Neutrophil (primary cell): ENCODE results near the gene CCDC86.

Experiments used
- H3K27ac ChIP-seq: fragments of 200-600 bp; sonication (generic); 2 replicates; pipeline ENCODE4 v1.5.1; 2016; ENCODE audit warnings: mild to moderate bottlenecking, moderate library complexity
- H3K27me3 ChIP-seq: fragments of 200-600 bp; sonication (generic); 2 replicates; pipeline ENCODE4 v1.6.0; 2016; ENCODE audit warnings: mild to moderate bottlenecking
- H3K36me3 ChIP-seq: fragments of 200-600 bp; sonication (generic); 2 replicates; pipeline ENCODE4 v1.5.1; 2017
- H3K4me1 ChIP-seq, 2 experiments: fragments of 200-600 bp in 1 of 2; sonication (generic) in 1 of 2; 1 replicate in 1 of 2; 2 replicates in 1 of 2; pipeline versions ENCODE4 v1.5.1 to v1.6.1; 2013 to 2016; ENCODE audit warnings: low read depth in 1 of 2, low read length in 1 of 2, mild to moderate bottlenecking in 1 of 2, moderate library complexity in 1 of 2; ENCODE audit not compliant: control insufficient read depth in 1 of 2, insufficient read depth in 1 of 2
- H3K4me3 ChIP-seq, 2 experiments: fragments of 200-600 bp in 1 of 2; sonication (generic) in 1 of 2; 1 replicate in 1 of 2; 2 replicates in 1 of 2; pipeline ENCODE4 v1.5.1; 2013 to 2016; ENCODE audit warnings: low read depth in 1 of 2, low read length in 1 of 2, mild to moderate bottlenecking in 1 of 2, moderate library complexity in 1 of 2
- H3K9me3 ChIP-seq: fragments of 200-600 bp; sonication (generic); 2 replicates; pipeline ENCODE4 v1.5.1; 2016
- CTCF ChIP-seq: fragments of 200-600 bp; sonication (generic); IDR thresholded peaks from 2 replicates; pipeline ENCODE4 v1.5.1; 2016; ENCODE audit warnings: antibody characterized with exemption

Gene CCDC86

DNA sequence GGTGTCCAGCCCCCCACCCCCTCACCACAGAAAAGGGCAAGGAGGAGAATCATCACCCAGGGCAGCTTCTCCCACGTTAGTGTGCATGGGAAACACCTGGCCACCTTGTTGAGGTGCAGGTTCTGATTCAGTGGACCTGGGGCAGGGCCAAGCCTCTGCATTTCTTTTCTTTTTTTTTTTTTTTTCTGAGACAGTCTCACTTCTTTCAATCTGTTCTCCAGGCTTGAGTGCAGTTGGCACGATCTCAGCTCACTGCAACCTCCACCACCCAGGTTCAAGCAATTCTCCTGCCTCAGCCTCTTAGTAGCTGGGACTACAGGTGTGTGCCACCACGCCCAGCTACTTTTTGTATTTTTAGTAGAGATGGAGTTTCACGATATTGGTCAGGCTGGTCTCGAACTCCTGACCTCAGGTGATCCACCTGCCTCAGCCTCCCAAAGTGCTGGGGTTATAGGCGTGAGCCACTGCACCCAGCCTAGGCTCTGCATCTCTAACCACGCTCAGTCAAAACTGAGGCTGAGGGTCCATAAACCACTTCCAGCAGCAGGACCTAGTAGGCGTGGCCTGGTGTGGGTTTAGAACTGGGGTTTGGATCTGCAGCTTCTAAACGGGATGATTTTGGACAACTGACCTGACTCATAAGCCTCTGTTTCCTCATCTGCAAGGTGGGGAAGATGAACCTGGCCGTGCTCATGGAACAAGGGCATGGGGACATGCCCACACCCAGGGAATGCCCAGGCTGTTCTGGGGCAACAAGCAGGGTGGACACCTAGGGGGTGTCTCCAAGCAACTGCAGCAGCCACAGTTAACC, 26.2 kb downstream of the CCDC86 start:
- Histone ChIP-seq H3K27ac (no peak overlapping the region), H3K4me3 (no peak overlapping the region), H3K4me1 (no peaks in the 10 kb centered on the region), H3K9me3 (no peaks in the 10 kb centered on the region), H3K36me3 (no peaks in the 10 kb centered on the region), H3K27me3 (no peaks in the 10 kb centered on the region)
- TF ChIP-seq CTCF, result no peak

DNA sequence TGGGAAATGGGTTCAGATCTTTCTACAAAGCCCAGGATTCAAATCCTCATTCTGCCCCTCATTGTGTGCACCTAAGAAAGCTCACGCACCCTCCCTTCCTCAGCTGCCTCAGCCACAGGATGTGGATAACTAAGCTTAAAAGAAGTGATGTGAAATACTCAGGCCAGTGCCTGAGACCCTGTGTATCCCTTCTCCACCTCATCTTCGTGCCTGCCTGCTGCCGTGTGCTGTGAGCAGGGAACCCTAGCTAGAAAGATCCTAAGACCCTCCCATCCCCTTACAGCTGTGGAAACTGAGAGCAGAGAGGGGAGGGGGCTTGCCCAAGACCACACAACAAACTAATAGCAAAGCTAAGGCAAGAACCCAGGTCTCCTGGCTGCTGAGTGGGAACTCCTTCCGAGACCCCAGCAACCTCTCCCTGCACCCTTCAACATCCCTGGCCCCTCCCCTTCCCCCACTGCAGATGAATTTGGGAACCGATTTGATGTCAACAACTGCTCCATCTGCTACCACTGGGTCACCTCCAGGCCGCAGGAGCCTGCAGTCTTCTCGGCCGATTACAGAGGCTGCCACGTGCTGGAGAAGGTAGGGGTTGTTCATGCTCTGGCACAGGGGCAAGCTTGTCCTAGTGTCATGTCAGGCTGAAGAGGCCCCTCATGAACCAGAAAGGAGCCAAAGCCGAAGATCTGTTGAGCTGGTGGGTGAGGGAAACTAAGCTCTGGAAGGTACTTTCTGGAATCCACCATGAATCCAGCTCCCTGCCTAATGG, 27.0 kb downstream of the CCDC86 start:
- no peaks in the 10 kb centered on the region for H3K27me3 ChIP-seq
- no peaks in the 10 kb centered on the region for H3K4me1 ChIP-seq
- H3K4me3 ChIP-seq, result no peak overlapping the region
- H3K9me3 ChIP-seq, result no peaks in the 10 kb centered on the region
- TF ChIP-seq CTCF, result no peak
- no peak overlapping the region for H3K27ac ChIP-seq
- no peaks in the 10 kb centered on the region for H3K36me3 ChIP-seq

DNA sequence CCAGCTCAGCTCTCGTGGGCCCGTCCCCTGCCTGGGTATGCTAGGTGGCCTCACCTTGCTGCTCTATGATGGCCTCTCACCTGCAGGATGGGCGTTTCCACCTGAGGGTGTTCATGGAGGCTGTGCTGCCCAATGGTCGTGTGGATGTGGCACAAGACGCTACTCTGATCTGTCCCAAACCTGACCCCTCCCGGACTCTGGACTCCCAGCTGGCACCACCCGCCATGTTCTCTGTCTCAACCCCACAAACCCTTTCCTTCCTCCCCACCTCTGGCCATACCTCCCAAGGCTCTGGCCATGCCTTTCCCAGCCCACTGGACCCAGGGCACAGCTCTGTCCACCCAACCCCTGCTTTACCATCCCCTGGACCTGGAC, 27.5 kb downstream of the CCDC86 start:
- TF ChIP-seq CTCF, result no peak

GRCh38 chr11:60870276-60870675, 28.4 kb downstream of the CCDC86 start:
- H3K4me3 ChIP-seq, result no peak overlapping the region
- no peaks in the 10 kb centered on the region for H3K9me3 ChIP-seq
- H3K27ac ChIP-seq, result no peak overlapping the region
- H3K4me1 ChIP-seq, result no peaks in the 10 kb centered on the region
- TF ChIP-seq CTCF, result no peak
- no peaks in the 10 kb centered on the region for H3K27me3 ChIP-seq
- no peaks in the 10 kb centered on the region for H3K36me3 ChIP-seq

More for the DNA sequence above, 27.5 kb downstream of the CCDC86 start:
- Histone ChIP-seq H3K36me3 (no peaks in the 10 kb centered on the region), H3K4me3 (no peak overlapping the region), H3K9me3 (no peaks in the 10 kb centered on the region), H3K4me1 (no peaks in the 10 kb centered on the region), H3K27ac (no peak overlapping the region), H3K27me3 (no peaks in the 10 kb centered on the region)

DNA sequence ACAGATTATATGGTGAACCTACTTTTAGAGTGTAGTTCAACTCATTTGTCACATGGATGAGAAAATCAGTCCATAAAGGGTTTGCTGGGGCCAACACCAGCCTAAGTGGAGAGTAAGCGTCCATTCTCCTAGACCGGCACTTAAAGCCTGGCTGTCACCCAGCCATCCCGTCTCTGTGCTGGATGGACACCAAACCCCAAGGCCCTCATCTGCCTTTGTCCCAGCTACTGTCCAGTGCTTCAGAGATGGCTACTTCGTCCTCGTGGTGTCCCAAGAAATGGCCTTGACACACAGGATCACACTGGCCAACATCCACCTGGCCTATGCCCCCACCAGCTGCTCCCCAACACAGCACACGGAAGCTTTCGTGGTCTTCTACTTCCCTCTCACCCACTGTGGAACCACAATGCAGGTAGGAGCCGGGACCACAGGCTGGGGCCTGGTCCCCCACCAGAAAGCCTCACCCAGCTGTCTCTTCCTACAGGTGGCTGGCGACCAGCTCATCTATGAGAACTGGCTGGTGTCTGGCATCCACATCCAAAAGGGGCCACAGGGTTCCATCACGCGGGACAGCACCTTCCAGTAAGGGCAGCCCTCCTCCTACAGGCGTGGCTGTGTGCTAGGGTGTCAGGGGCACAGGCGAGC, 28.9 kb downstream of the CCDC86 start:
- no peak overlapping the region for H3K4me3 ChIP-seq
- no peaks in the 10 kb centered on the region for H3K9me3 ChIP-seq
- H3K4me1 ChIP-seq, result no peaks in the 10 kb centered on the region
- H3K36me3 ChIP-seq, result no peaks in the 10 kb centered on the region
- TF ChIP-seq CTCF, result no peak
- H3K27me3 ChIP-seq, result no peaks in the 10 kb centered on the region
- H3K27ac ChIP-seq, result no peak overlapping the region
